PFSK-1 (cell line): ENCODE results near the gene SLC9A8.

Source experiments
- FOXP2 ChIP-seq: optimal IDR thresholded peaks from 2 replicates; pipeline ENCODE3; 2011; ENCODE audit warnings: borderline replicate concordance, control low read depth, inconsistent platforms; ENCODE audit not compliant: insufficient read depth; ENCODE audit errors: extremely low read length, extremely low read depth
- POLR2AphosphoS5 ChIP-seq: IDR thresholded peaks from 2 replicates; pipeline ENCODE4 v1.6.1; 2012; ENCODE audit warnings: low read depth, mild to moderate bottlenecking, control low read depth, low read length, moderate library complexity
- REST ChIP-seq, 2 experiments: IDR thresholded peaks; 2 replicates each; pipeline versions ENCODE4 v1.6.1 to v1.8.0; 2011 to 2012; ENCODE audit warnings: low read depth in 2 of 2, low read length in 2 of 2, control low read depth in 1 of 2, inconsistent platforms in 1 of 2, mild to moderate bottlenecking in 1 of 2, moderate library complexity in 1 of 2; ENCODE audit not compliant: insufficient read depth in 1 of 2
- SIN3A ChIP-seq: IDR thresholded peaks from 2 replicates; pipeline ENCODE4 v1.6.1; 2012; ENCODE audit warnings: mild to moderate bottlenecking, low read length, moderate library complexity, borderline replicate concordance; ENCODE audit not compliant: insufficient read depth
- TAF1 ChIP-seq: IDR thresholded peaks from 2 replicates; pipeline ENCODE4 v1.6.1; 2012; ENCODE audit warnings: low read length, control low read depth, borderline replicate concordance; ENCODE audit not compliant: insufficient read depth

Gene SLC9A8

GRCh38 chr20:49850463-49851230 is 38.0 kb downstream of the SLC9A8 start:
- no peak for TF ChIP-seq SIN3A
- TF ChIP-seq POLR2AphosphoS5 = no peak
- TF ChIP-seq TAF1 = no peak
- no peak for TF ChIP-seq REST (IDR thresholded peaks at IDR 0.05; ENCODE audit: insufficient read depth in 1 of 2, low read depth in 2 of 2, low read length in 2 of 2)
- no peak for TF ChIP-seq FOXP2

GRCh38 chr20:49851231-49851705 is 38.6 kb downstream of the SLC9A8 start:
- TF ChIP-seq TAF1 (no peak), REST (IDR thresholded peaks at IDR 0.05; ENCODE audit: insufficient read depth in 1 of 2, low read depth in 2 of 2, low read length in 2 of 2) (no peak), SIN3A (no peak), FOXP2 (no peak), POLR2AphosphoS5 (no peak)

- TF ChIP-seq TAF1 (no peak), SIN3A (no peak), POLR2AphosphoS5 (no peak), FOXP2 (no peak), REST (IDR thresholded peaks at IDR 0.05; ENCODE audit: insufficient read depth in 1 of 2, low read depth in 2 of 2, low read length in 2 of 2) (no peak)
Measured at GRCh38 chr20:49851991-49852390, 39.4 kb downstream of the SLC9A8 start.

- TF ChIP-seq SIN3A (no peak), REST (IDR thresholded peaks at IDR 0.05; ENCODE audit: insufficient read depth in 1 of 2, low read depth in 2 of 2, low read length in 2 of 2) (no peak)
Measured at GRCh38 chr20:49852522-49853080, 40.0 kb downstream of the SLC9A8 start.
